GM12873 (cell line): Measurements from ENCODE around the gene CSGALNACT2.

Experiments
- TF ChIP-seq, protein P1 (sequence below): IDR thresholded peaks from 2 replicates; pipeline ENCODE4 v1.5.1; 2012; ENCODE audit warnings: low read depth, mild to moderate bottlenecking, moderate library complexity, low read length, control low read depth; ENCODE audit not compliant: insufficient read depth; ENCODE audit errors: missing control alignments

The CSGALNACT2 gene

DNA sequence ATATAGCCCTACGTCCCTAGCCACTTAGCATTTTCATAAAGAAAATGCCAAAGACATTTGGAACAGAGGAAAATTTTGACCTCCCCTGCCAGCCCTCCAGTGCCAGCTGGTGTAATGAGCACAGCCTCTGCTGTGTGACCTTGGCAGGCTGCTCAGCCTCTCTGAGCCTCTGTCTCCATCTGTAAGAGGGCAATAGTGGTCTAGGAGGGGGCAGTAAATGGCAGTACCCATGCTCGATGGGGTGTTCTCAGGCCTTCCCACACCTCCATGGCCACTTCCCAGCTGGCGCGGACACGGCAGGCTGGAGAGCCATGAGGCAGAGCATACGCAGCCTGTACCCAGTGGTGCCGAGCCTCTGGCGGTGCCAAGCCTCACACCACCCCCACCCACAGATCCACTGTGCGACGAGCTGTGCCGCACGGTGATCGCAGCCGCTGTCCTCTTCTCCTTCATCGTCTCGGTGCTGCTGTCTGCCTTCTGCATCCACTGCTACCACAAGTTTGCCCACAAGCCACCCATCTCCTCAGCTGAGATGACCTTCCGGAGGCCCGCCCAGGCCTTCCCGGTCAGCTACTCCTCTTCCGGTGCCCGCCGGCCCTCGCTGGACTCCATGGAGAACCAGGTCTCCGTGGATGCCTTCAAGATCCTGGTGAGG is 24.0 kb upstream of the CSGALNACT2 start:
- TF ChIP-seq, protein P1, sequence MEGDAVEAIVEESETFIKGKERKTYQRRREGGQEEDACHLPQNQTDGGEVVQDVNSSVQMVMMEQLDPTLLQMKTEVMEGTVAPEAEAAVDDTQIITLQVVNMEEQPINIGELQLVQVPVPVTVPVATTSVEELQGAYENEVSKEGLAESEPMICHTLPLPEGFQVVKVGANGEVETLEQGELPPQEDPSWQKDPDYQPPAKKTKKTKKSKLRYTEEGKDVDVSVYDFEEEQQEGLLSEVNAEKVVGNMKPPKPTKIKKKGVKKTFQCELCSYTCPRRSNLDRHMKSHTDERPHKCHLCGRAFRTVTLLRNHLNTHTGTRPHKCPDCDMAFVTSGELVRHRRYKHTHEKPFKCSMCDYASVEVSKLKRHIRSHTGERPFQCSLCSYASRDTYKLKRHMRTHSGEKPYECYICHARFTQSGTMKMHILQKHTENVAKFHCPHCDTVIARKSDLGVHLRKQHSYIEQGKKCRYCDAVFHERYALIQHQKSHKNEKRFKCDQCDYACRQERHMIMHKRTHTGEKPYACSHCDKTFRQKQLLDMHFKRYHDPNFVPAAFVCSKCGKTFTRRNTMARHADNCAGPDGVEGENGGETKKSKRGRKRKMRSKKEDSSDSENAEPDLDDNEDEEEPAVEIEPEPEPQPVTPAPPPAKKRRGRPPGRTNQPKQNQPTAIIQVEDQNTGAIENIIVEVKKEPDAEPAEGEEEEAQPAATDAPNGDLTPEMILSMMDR = no peak

DNA sequence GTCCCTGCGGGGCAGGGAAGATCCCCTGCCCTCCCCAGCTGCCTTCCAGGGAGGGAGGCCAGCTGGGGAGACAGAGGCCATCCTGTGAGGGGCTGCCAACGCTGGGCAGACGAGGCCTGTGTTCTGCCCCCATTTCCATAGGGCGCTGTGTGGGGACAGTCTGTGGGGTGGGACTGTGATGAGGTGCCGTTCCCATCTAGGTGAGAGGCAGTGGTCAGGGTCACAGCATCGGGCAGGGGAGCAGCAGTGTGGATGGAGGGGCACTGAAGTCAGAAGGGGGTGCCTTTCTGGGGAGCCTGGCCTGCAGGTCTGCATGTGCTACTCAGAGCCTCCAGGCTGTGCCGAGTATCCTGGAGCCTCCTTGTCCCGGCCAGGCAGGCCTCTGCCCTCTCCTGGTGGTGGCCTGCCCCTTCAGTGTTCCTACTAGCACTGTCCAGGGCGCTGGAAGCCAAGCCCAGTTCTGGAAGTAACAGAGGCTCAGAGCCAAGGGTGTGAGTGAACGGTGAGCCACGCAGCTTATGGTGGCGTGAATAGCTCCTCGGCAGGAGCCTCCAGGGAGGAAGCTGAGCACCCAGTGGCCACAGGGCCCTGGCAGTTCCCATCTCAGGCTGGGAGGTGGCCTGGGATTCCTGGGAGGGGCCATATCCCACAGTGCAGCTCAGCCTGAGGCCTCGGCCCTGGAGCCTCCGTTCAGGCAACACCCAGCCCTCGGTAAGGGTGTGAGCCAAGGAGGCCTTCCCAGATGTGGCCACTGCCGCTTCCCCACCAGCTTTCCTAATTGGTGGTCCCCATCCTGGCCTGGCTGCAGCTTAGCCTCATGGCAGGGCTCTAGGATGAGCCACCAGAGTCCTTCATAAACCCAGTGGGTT is 23.3 kb upstream of the CSGALNACT2 start:
- TF ChIP-seq, protein P1 = no peak

DNA sequence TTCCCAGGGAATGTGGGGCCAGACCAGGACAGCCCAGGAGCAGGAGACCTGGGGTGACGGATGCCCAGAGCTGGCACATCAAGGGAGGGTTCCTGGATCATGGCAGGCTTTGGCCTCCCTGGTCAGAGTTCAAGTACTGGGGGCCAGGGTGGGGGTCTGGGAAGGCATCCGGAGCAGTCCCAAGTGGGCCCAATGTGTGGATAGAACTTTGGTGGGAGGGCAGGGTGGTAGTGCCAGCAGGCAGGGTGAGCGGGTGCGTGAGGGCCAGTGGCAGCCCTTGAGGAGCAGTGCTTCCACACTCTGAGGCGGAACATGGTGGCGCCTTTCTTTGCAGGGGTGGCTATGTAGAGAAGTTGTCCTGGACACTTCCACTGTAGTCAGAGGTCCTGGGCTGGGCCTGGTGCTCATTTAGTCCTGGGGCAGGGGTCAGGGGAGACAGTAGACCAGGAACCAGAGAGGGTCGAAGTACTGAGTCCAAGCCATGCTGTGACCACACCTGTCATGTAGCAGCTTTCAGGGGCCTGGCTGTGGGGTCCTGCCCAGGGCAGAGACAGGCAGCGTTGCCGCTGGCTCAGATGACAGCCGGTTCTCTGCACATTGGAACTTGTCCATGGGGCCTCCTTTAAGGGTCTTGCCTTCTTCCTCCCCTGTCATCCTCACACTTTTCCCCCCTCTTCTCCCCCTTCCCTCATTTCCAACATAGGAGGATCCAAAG is 22.2 kb upstream of the CSGALNACT2 start:
- TF ChIP-seq, protein P1 = no peak

DNA sequence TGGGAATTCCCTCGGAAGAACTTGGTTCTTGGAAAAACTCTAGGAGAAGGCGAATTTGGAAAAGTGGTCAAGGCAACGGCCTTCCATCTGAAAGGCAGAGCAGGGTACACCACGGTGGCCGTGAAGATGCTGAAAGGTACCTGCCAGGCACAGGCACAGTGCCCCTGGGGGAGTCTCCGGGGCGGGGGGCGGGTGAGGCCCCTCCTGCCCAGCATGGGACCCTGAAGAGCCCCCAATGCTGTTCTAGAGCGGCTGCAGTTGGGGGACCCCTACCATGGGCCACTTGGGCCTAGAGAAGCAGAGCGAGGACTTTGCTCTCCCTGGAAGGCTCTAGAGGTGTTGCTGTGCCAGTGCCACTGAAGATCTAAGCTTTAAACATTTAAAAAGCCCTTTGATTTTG is 21.6 kb upstream of the CSGALNACT2 start:
- TF ChIP-seq, protein P1 = no peak

DNA sequence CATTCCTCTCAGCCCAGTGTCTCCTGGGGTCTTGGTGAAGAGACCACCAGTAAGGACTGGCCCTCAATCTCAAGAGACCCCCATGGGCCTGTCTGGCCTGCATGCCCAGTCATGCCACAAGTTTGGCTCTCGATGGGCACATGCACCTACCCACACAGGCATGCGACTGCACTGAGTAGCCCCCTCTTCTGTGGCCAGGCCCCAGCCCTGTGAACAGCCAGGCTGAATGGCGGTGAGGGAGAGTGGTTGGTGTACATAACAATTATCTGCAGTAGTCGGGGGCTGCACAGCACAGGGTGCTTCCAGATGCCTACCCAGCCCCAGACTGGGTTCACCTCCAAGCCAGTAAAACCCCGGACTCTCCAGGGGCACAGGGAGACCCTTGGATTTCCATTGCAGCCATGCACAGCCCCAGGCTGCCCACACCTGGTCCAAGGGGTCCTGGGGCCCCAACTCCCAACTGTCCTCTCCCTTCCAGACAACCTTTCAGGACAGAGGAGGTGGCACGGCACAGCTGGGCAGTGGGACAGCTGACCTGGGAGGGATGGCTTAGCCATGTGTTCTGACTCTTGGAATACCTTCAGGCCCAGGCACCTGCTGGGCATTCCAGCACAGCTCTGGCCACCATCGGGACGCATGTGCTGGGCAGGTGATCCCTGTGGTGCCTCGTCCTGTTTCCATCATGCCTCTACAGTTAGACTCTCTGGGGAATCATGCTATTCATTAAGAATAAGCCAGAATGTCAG is 21.0 kb upstream of the CSGALNACT2 start:
- TF ChIP-seq, protein P1 = no peak

DNA sequence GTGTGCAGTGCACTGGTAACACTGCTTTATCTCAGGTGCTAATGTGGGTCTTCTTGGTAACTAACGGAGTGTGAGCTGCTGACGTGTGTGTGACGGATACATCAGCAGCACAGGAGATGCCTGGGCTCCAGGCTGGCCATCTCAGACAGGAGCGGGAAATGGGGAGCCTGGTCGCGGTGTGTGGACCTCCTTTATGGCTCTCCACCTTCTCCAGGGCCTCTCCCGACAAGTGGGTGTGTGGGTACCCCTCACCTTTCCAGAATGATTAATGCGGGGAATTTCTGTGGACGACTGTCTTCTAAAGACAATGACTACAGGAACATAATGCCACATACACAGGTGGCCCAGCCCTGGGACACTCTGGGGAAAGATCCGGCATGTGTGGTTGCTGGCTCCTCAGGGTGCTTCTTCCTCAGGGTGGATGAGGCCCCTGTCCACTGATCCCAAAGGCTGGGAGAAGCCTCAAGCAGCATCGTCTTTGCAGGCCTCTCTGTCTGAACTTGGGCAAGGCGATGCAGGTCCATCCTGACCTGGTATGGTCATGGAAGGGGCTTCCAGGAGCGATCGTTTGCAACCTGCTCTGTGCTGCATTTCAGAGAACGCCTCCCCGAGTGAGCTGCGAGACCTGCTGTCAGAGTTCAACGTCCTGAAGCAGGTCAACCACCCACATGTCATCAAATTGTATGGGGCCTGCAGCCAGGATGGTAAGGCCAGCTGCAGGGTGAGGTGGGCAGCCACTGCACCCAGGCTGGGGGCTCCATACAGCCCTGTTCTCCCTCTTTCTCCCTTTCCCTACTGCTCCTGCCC is 20.3 kb upstream of the CSGALNACT2 start:
- TF ChIP-seq, protein P1 = no peak
